Neutrophil (primary cell): ENCODE data around the gene TNFRSF25.
"Not testable (repeated sequence)": the region's sequence is repeated elsewhere in the genome, so short reads cannot be mapped to it uniquely, and the experiment has no call there.

Experiments
- H3K27ac ChIP-seq: fragments of 200-600 bp; sonication (generic); 2 replicates; pipeline ENCODE4 v1.5.1; 2016; ENCODE audit warnings: mild to moderate bottlenecking, moderate library complexity
- H3K27me3 ChIP-seq: fragments of 200-600 bp; sonication (generic); 2 replicates; pipeline ENCODE4 v1.6.0; 2016; ENCODE audit warnings: mild to moderate bottlenecking
- H3K36me3 ChIP-seq: fragments of 200-600 bp; sonication (generic); 2 replicates; pipeline ENCODE4 v1.5.1; 2017
- H3K4me1 ChIP-seq, 2 experiments: fragments of 200-600 bp in 1 of 2; sonication (generic) in 1 of 2; 1 replicate in 1 of 2; 2 replicates in 1 of 2; pipeline versions ENCODE4 v1.5.1 to v1.6.1; 2013 to 2016; ENCODE audit warnings: low read depth in 1 of 2, low read length in 1 of 2, mild to moderate bottlenecking in 1 of 2, moderate library complexity in 1 of 2; ENCODE audit not compliant: control insufficient read depth in 1 of 2, insufficient read depth in 1 of 2
- H3K4me3 ChIP-seq, 2 experiments: fragments of 200-600 bp in 1 of 2; sonication (generic) in 1 of 2; 1 replicate in 1 of 2; 2 replicates in 1 of 2; pipeline ENCODE4 v1.5.1; 2013 to 2016; ENCODE audit warnings: low read depth in 1 of 2, low read length in 1 of 2, mild to moderate bottlenecking in 1 of 2, moderate library complexity in 1 of 2
- H3K9me3 ChIP-seq: fragments of 200-600 bp; sonication (generic); 2 replicates; pipeline ENCODE4 v1.5.1; 2016
- TF ChIP-seq, protein P1 (sequence below): fragments of 200-600 bp; sonication (generic); IDR thresholded peaks from 2 replicates; pipeline ENCODE4 v1.5.1; 2016; ENCODE audit warnings: antibody characterized with exemption

The TNFRSF25 gene

DNA sequence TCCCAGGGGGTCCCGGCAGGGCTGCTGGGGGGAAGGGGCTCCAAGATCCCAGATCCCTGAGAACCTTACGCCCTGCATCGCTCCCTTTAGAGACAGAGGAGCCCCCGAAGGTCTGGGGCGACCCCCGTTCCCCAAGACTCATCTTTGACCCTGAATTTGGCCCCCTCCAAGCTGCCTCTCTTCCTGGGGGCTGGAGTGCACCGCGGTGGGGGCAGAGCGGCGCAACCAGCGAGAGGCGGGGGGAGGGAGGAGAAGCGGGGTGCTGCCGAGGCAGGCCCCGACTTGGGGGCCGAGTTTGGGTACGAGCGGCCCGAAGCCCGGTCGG lies 30.9 kb upstream of the TNFRSF25 start:
- peaks cover 100% of the 10 kb centered on the region for H3K27me3 ChIP-seq
- H3K4me3 ChIP-seq = no peak overlapping the region
- no peaks in the 10 kb centered on the region for H3K4me1 ChIP-seq

DNA sequence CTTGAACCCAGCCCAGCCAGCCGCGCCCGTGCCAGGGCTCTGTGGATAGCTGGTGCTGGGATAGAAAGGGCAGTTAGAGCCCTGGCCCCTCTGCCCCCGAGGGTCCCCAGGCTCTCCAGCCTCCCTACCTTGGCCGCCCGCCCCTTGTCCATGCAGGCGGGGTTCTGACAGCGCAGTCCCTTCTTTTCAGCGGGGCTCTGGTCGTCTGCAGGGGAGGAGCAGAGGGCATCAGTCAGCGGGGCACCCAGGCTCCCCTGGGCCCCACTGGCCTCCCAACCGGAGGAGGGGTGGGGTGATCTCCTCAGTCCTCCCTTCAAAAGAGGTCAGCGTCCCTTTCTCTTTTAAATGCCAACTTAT lies 30.4 kb upstream of the TNFRSF25 start:
- TF ChIP-seq, protein P1, sequence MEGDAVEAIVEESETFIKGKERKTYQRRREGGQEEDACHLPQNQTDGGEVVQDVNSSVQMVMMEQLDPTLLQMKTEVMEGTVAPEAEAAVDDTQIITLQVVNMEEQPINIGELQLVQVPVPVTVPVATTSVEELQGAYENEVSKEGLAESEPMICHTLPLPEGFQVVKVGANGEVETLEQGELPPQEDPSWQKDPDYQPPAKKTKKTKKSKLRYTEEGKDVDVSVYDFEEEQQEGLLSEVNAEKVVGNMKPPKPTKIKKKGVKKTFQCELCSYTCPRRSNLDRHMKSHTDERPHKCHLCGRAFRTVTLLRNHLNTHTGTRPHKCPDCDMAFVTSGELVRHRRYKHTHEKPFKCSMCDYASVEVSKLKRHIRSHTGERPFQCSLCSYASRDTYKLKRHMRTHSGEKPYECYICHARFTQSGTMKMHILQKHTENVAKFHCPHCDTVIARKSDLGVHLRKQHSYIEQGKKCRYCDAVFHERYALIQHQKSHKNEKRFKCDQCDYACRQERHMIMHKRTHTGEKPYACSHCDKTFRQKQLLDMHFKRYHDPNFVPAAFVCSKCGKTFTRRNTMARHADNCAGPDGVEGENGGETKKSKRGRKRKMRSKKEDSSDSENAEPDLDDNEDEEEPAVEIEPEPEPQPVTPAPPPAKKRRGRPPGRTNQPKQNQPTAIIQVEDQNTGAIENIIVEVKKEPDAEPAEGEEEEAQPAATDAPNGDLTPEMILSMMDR = no peak
- Histone ChIP-seq H3K27me3 (peaks cover 100% of the 10 kb centered on the region), H3K36me3 (no peaks in the 10 kb centered on the region), H3K9me3 (no peaks in the 10 kb centered on the region), H3K27ac (no peak overlapping the region), H3K4me1 (no peaks in the 10 kb centered on the region), H3K4me3 (no peak overlapping the region)

More for the DNA sequence above, 30.9 kb upstream of the TNFRSF25 start:
- Histone ChIP-seq H3K27ac (no peak overlapping the region), H3K36me3 (no peaks in the 10 kb centered on the region), H3K9me3 (no peaks in the 10 kb centered on the region)
- TF ChIP-seq, protein P1 = no peak

DNA sequence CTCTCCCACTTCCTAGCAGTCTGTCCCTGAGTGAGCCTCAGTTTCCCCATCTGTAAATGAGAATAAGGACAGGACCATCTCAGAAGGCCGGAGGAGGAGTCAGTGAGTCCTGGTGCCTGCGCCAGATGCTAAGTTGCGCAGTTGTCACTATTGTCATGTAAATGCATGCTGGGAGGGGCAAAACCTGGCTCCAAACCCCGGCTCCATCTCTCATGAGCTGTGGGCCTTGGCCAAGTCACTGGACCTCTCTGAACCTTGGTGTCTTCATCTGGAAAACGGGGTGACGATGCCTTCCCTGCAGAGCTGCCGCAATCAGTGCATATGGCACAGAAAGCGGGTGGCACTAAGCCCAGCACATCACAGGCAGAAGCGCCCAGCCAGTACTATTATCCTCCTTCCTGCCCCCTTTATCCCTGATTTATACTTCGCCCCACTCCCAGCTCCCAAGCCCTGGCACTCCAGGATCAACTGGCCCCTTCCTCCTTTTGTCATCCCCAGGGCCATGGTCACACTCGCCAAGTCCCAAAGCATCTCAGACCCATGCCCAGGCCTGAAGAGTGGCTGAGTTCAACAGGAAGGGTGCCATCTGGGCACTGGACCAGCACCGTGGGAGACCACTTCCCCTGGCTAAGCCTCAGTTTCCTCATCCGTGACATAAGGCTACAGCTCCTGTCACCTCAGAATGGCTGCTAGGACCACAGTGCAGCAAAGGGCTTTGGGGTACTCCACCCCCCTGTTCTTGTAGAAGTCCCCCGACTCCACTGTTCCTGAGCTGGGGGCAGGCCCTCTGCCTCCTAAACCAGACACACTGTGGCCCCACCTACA lies 29.8 kb upstream of the TNFRSF25 start:
- H3K4me3 ChIP-seq = no peak overlapping the region
- no peaks in the 10 kb centered on the region for H3K36me3 ChIP-seq
- TF ChIP-seq, protein P1 = no peak
- peaks cover 100% of the 10 kb centered on the region for H3K27me3 ChIP-seq
- H3K4me1 ChIP-seq = no peaks in the 10 kb centered on the region
- no peaks in the 10 kb centered on the region for H3K9me3 ChIP-seq
- H3K27ac ChIP-seq = no peak overlapping the region

DNA sequence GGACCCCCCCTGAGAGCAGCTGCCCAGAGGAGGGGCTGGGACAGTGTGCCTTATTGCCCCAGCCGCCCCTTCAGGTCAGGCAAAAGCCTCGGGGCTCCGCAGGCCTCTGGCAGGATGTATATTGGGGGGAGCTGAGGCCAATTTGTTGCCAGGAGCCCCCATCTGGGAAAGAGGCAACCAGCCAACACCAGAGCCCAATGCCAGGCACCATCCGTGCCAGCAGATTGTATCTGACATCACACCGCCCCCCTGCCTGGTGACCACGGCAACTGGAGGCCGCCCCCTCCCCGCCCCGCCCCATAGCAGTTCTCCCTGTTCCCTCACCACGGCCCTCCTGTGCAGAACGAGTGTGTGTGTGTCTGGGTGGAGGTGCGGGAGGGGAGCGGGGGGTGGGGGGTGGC lies 29.1 kb upstream of the TNFRSF25 start:
- H3K27me3 ChIP-seq = peaks cover 100% of the 10 kb centered on the region
- H3K4me1 ChIP-seq = peaks cover 0 to 6% of the 10 kb centered on the region in 2 experiments
- TF ChIP-seq, protein P1 = no peak
- H3K36me3 ChIP-seq = no peaks in the 10 kb centered on the region
- no peaks in the 10 kb centered on the region for H3K9me3 ChIP-seq
- H3K4me3 ChIP-seq = no peak overlapping the region
- H3K27ac ChIP-seq = no peak overlapping the region

DNA sequence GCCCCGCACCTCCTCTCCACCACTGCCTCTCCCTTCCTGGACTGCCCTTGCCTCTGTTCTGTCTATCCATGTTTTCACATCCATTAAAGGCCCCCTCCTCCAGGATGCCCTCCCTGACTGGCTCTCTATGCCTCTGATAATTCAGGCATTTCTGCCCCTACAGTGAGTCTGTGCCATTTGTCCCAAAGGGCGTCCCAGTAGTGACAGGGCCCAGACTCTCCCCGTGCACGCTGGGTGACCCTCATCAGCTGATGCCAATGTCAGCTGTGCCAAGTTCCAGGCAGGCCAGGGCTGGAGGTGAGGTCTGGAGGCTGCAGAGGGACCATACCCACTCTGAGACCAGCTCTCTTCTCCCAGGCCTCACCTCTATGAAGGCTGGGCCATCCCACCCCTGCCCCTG lies 28.7 kb upstream of the TNFRSF25 start:
- Histone ChIP-seq H3K9me3 (no peaks in the 10 kb centered on the region), H3K27me3 (peaks cover 100% of the 10 kb centered on the region), H3K4me1 (peaks cover 0 to 8% of the 10 kb centered on the region in 2 experiments), H3K4me3 (no peak overlapping the region), H3K36me3 (no peaks in the 10 kb centered on the region), H3K27ac (no peak overlapping the region)
- TF ChIP-seq, protein P1 = no peak

DNA sequence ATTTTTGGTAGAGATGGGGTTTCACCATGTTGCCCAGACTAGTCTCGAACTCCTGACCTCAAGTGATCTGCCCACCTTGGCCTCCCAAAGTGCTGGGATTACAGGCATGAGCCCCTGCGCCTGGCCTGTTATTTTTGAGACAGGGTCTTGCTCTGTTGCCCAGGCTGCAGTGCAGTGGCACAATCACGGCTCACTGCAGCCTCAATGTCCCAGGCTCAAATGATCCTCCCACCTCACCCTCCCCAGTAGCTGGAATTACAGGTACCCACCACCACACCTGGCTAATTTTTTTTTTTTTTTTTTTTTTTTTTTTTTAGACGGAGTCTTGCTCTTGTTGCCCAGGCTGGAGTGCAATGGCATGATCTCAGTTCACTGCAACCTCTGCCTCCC lies 27.9 kb upstream of the TNFRSF25 start:
- H3K4me1 ChIP-seq, H3K27ac ChIP-seq, H3K4me3 ChIP-seq, H3K9me3 ChIP-seq, H3K36me3 ChIP-seq: not testable (repeated sequence)
- H3K27me3 ChIP-seq = peaks cover 100% of the 10 kb centered on the region
